ENCODE measurements around the gene OR2D3. TPM values are rescaled to one million over a fixed set of nuclear protein-coding genes. Genes with fewer than 3 reads are reported as not detected.

OR2D3 gene
- total and polyA plus RNA-seq, 9 of the 15 experiments (the other 6 are each of a cell fraction or from before 2014, with no cell fraction given) = 0.42 TPM; not detected in 8

- TF ChIP-seq GTF2E2 (tag; IDR thresholded peaks at IDR 0.05) (no peak), SNRNP70 (optimal IDR thresholded peaks at IDR 0.05; ENCODE audit: low read depth, low read length) (no peak), MBD2 (IDR thresholded peaks at IDR 0.05; ENCODE audit: borderline replicate concordance, low read depth) (no peak; the same call in 1 of the 2 replicates), GATAD2A (IDR thresholded peaks at IDR 0.05) (no peak; the same call in 1 of the 2 replicates), U2AF1 (optimal IDR thresholded peaks at IDR 0.05; ENCODE audit: low read depth, low read length) (no peak), ZC3H8 (IDR thresholded peaks at IDR 0.05) (no peak), TRIM28 (IDR thresholded peaks at IDR 0.05) (no peak), PYGO2 (tag; IDR thresholded peaks at IDR 0.05) (no peak), ZNF766 (CRISPR knock-in tag; conservative IDR thresholded peaks at IDR 0.05) (0 out of 2 replicates have a peak, but pooled peaks have one; percentile 25), NFIX (CRISPR knock-in tag; IDR thresholded peaks at IDR 0.05; ENCODE audit: low read depth) (no peak), TEAD1 (CRISPR knock-in tag; IDR thresholded peaks at IDR 0.05) (0 out of 4 replicates have a peak, but pooled peaks of 1 of the 2 experiments have one; percentile 66), ZNF23 (CRISPR knock-in tag; IDR thresholded peaks at IDR 0.05) (no peak), POLR2B (IDR thresholded peaks at IDR 0.05; ENCODE audit: low read depth, partially characterized antibody) (peak; percentile 54), BCOR (IDR thresholded peaks at IDR 0.05) (no peak), CREBBP (IDR thresholded peaks at IDR 0.05; ENCODE audit: low read depth, low read length) (no peak), HSF4 (CRISPR knock-in tag; IDR thresholded peaks at IDR 0.05; ENCODE audit: borderline replicate concordance) (no peak), SRF (CRISPR knock-in tag; IDR thresholded peaks at IDR 0.05) (0 out of 4 replicates have a peak, but pooled peaks of 1 of the 2 experiments have one; percentile 36), MTA3 (IDR thresholded peaks at IDR 0.05; ENCODE audit: borderline replicate concordance) (0 out of 2 replicates have a peak, but pooled peaks have one; percentile 40), ILK (tag; IDR thresholded peaks at IDR 0.05; ENCODE audit: borderline replicate concordance, low read depth) (no peak), MYBL2 (IDR thresholded peaks at IDR 0.05; ENCODE audit: low read depth) (no peak), MYBL2 (CRISPR knock-in tag; IDR thresholded peaks at IDR 0.05; ENCODE audit: borderline replicate concordance) (no peak), RUNX1 (IDR thresholded peaks at IDR 0.05; ENCODE audit: low read depth) (no peak), E2F4 (CRISPR knock-in tag; IDR thresholded peaks at IDR 0.05; ENCODE audit: low read depth) (no peak), TAF15 (IDR thresholded peaks at IDR 0.05; ENCODE audit: low read depth, low read length) (no peak), MXI1 (IDR thresholded peaks at IDR 0.05; ENCODE audit: low read depth, low read length) (peak; percentile 32; the same call in 1 of the 2 replicates), YY1 (IDR thresholded peaks at IDR 0.05; ENCODE audit: borderline replicate concordance in 1 of 3, control insufficient read depth in 1 of 3, extremely low read depth in 1 of 3, insufficient read depth in 3 of 3, insufficient read length in 1 of 3, insufficient replicate concordance in 2 of 3, low read depth in 1 of 3, low read length in 2 of 3) (peak in 2 of 3 experiments; percentile 23 to 66), DPF2 (IDR thresholded peaks at IDR 0.05) (no peak), SMARCA4 (IDR thresholded peaks at IDR 0.05) (no peak)
These were observed 5.6 kb downstream of the OR2D3 start, which contains the start of gene ZNF215 (continued) for GRCh38 chr11:6926208-6927029.
